ENCODE data around the gene ARPC3.

DNA sequence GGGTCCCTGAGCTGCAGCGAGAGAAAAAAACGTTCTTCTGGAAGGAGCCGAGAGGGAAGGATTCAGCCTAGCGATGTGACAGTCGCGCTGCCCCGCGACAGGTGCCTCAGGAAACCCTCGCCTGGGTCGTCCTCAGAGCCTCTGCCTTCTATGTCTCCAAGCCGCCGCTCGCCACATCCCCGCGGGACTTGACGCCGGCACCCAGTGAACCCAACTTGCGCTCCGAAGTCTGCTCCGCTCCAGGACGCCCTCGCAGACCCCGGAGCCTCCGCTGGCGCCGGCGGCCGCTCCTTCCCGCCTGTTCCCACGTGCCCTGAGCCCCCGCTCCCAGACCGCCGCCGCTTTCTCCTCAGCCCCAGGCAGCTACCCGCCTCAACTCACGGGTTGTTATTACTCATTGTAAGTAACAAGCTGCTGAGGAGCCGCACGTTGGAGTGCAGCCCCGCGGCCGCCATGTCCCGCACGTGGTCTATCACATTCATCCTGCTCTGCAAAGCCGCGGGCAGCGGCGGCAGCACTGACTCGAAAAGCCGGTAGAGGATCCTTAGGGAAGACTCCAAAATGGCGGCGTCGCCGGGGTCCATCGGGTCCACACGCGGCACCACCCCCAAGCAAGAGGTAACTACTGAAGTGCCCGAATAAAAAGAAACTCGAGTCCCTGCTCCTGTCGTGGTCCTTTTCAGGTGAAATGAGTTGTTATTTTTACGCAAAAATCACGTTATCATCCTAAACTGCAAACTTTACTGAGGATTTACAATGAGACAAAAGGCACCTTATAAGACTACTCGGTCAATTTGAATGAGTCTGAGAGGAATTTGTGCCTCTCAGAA lies 46.8 kb downstream of the ARPC3 start, which contains the start of gene ANAPC7:
- no peak for TF ChIP-seq EP300 (IDR thresholded peaks at IDR 0.05)
- peak in 1 of 3 donors; percentile 26 for TF ChIP-seq CTCF (IDR thresholded peaks at IDR 0.05)

Data from ovary (tissue), 3 donors.